HepG2 (cell line): ENCODE measurements around the gene FGD4.

Source experiments
- KLF6 ChIP-seq: IDR thresholded peaks from 2 replicates; pipeline ENCODE4 v1.8.0; 2016; ENCODE audit warnings: missing biosample characterization, missing genetic modification reagents
- TF ChIP-seq, protein P1 (sequence below): sonication (generic); formaldehyde crosslinking; IDR thresholded peaks from 2 replicates; pipeline ENCODE4 v1.4.0; 2020; ENCODE audit warnings: missing genetic modification reagents

DNA sequence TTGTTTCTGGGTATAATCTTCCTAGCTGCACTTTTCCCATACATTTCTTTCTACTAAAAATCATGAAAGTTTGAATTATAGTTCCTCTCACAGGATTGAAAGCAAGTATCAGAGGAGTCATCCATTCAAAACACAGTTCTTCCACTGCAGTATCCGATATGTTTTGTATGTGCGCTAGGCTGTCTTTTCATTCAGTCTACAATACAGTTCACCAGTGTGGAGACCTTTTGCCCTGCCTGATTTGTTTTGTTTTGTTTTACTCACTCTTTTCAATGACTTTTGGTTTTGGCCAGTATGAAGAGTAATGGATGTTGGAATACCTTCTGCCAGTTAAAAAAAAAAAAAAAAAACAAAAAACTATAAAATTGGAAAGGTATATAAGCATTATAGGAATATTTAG lies 91.4 kb downstream of the FGD4 start:
- TF ChIP-seq KLF6 (CRISPR knock-in tag), result no peak
- TF ChIP-seq, protein P1, sequence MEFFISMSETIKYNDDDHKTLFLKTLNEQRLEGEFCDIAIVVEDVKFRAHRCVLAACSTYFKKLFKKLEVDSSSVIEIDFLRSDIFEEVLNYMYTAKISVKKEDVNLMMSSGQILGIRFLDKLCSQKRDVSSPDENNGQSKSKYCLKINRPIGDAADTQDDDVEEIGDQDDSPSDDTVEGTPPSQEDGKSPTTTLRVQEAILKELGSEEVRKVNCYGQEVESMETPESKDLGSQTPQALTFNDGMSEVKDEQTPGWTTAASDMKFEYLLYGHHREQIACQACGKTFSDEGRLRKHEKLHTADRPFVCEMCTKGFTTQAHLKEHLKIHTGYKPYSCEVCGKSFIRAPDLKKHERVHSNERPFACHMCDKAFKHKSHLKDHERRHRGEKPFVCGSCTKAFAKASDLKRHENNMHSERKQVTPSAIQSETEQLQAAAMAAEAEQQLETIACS (CRISPR knock-in tag), result no peak
